Measurements from ENCODE around the gene CIB1.

Gene CIB1

DNA sequence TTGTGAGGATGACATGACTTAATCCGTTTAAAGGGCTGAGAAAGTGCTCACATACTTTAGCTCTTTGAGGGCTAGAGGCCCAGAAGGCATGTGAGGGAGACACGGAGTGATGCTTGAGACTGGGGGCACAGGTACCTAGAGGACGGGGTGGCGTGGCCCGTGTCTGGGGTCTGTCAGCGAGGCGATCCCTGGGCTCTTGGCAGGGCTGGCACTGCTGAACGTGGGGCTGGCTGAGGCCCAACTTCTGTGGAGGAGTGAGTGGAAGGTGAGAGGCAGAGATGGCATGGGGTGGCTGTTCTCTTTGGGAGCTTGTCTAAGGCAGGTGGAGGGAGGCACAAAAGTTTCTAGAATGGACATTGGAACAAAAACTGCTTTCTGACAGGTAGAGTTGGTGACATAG, 23.1 kb downstream of the CIB1 start:
- in situ Hi-C loops (cut with MboI; ENCODE audit: low pct_unique_long_range_greater_than_20kb, low sequenced_read_pairs, unreplicated experiment): no loop called here

DNA sequence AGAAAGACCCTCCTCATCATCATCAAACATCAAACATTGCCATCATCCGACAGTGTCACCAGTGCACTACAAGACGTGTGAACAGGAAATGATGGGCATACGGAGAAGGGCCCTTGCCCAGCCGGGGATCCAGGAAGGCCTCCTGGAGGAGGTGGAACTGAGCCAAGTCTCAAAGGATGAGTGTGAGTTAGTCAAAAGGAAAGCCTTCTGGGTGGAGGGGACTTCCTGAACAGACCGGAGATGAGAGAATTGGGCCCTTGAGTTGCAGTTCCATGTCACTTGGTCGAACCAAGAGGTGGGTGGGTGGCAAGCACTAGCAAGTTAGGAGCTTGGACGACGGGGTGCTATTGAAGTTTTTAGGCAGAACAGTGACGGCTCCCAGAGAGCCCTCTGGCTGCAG, 24.1 kb downstream of the CIB1 start:
- TF ChIP-seq, protein P1, sequence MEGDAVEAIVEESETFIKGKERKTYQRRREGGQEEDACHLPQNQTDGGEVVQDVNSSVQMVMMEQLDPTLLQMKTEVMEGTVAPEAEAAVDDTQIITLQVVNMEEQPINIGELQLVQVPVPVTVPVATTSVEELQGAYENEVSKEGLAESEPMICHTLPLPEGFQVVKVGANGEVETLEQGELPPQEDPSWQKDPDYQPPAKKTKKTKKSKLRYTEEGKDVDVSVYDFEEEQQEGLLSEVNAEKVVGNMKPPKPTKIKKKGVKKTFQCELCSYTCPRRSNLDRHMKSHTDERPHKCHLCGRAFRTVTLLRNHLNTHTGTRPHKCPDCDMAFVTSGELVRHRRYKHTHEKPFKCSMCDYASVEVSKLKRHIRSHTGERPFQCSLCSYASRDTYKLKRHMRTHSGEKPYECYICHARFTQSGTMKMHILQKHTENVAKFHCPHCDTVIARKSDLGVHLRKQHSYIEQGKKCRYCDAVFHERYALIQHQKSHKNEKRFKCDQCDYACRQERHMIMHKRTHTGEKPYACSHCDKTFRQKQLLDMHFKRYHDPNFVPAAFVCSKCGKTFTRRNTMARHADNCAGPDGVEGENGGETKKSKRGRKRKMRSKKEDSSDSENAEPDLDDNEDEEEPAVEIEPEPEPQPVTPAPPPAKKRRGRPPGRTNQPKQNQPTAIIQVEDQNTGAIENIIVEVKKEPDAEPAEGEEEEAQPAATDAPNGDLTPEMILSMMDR (IDR thresholded peaks at IDR 0.05; ENCODE audit: extremely low read depth, insufficient read depth, missing control alignments): no peak
- peak; percentile 77 for DNase-seq (ENCODE audit: low spot score)
- in situ Hi-C loops (cut with MboI; ENCODE audit: low pct_unique_long_range_greater_than_20kb, low sequenced_read_pairs, unreplicated experiment): no loop called here

More for the DNA sequence above, 23.1 kb downstream of the CIB1 start:
- DNase-seq (ENCODE audit: low spot score): no peak
- TF ChIP-seq, protein P1 (IDR thresholded peaks at IDR 0.05; ENCODE audit: extremely low read depth, insufficient read depth, missing control alignments): no peak

- DNase-seq (ENCODE audit: low spot score): no peak
- TF ChIP-seq, protein P1 (IDR thresholded peaks at IDR 0.05; ENCODE audit: extremely low read depth, insufficient read depth, missing control alignments): no peak
- in situ Hi-C loops (cut with MboI; ENCODE audit: low pct_unique_long_range_greater_than_20kb, low sequenced_read_pairs, unreplicated experiment): no loop called here
Observed at GRCh38 chr15:90208356-90208755, 25.4 kb downstream of the CIB1 start.

- TF ChIP-seq, protein P1 (IDR thresholded peaks at IDR 0.05; ENCODE audit: extremely low read depth, insufficient read depth, missing control alignments): no peak
- in situ Hi-C loops (cut with MboI; ENCODE audit: low pct_unique_long_range_greater_than_20kb, low sequenced_read_pairs, unreplicated experiment): no loop called here
Observed at GRCh38 chr15:90207252-90207651, 26.5 kb downstream of the CIB1 start.

DNA sequence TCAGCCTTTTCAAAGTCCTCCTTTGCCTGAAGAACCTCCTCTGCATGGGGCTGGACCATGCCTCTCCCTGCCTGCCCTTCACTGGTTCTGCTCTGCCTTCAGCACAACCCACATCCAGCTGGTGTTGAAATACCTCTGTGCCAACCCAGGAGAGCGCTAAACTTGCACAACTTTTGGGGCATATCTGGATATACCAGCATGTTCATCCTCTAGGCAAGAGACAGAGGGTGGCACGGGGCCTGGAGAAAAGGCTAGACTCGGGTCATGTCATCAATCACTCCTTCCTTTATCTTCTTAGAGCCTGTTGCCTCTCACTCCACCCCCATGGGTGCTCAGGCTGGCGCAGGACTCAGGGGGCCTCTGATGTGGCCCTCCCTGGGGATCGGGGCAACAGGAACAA, 27.9 kb downstream of the CIB1 start:
- DNase-seq (ENCODE audit: low spot score): no peak
- in situ Hi-C loops (cut with MboI; ENCODE audit: low pct_unique_long_range_greater_than_20kb, low sequenced_read_pairs, unreplicated experiment): no loop called here
- TF ChIP-seq, protein P1 (IDR thresholded peaks at IDR 0.05; ENCODE audit: extremely low read depth, insufficient read depth, missing control alignments): no peak

More at GRCh38 chr15:90207252-90207651, 26.5 kb downstream of the CIB1 start:
- DNase-seq (ENCODE audit: low spot score): no peak

- no peak for DNase-seq (ENCODE audit: low spot score)
- in situ Hi-C loops (cut with MboI; ENCODE audit: low pct_unique_long_range_greater_than_20kb, low sequenced_read_pairs, unreplicated experiment): no loop called here
- TF ChIP-seq, protein P1 (IDR thresholded peaks at IDR 0.05; ENCODE audit: extremely low read depth, insufficient read depth, missing control alignments): no peak
Observed at GRCh38 chr15:90205050-90205848, 28.5 kb downstream of the CIB1 start.

Data from GM13977 (cell line).